GM23338 (cell line): ENCODE measurements around the gene RAB5IF. TPM values are rescaled to one million over a fixed set of nuclear protein-coding genes. Genes with fewer than 3 reads are reported as not detected.

Experiments
- ATAC-seq: fragments of 200-7000 bp; cut with Tn5 transposase; 3 replicates; pipeline ENCODE4 v1.9.1; 2020
- DNase-seq: peaks from one replicate; pipeline ENCODE4 v3.0.0-alpha.2; 2015; ENCODE audit warnings: low spot score
- H2AFZ ChIP-seq: fragments of 200-600 bp; sonication (generic); 2 replicates; pipeline ENCODE4 v1.8.0; 2016; ENCODE audit warnings: antibody characterized with exemption, mild to moderate bottlenecking, moderate library complexity
- H3F3A ChIP-seq: fragments of 200-600 bp; sonication (generic); replicated peaks from 2 replicates; pipeline ENCODE4 v1.8.0; 2017; ENCODE audit warnings: antibody characterized with exemption, mixed run types, low read depth
- H3K27ac ChIP-seq: fragments of 200-600 bp; sonication (generic); 2 replicates; pipeline ENCODE4 v1.6.1; 2016; ENCODE audit warnings: low read depth
- H3K27me3 ChIP-seq: fragments of 200-600 bp; sonication (generic); 2 replicates; pipeline ENCODE4 v1.8.0; 2016; ENCODE audit warnings: mild to moderate bottlenecking, mixed run types, moderate library complexity; ENCODE audit not compliant: insufficient read depth
- H3K36me3 ChIP-seq: fragments of 200-600 bp; sonication (generic); 2 replicates; pipeline ENCODE4 v1.8.0; 2016; ENCODE audit warnings: mild to moderate bottlenecking; ENCODE audit not compliant: insufficient read depth
- H3K4me1 ChIP-seq: fragments of 200-600 bp; sonication (generic); 2 replicates; pipeline ENCODE4 v1.8.0; 2016; ENCODE audit warnings: mild to moderate bottlenecking, moderate library complexity; ENCODE audit not compliant: insufficient read depth
- H3K4me2 ChIP-seq: fragments of 200-600 bp; sonication (generic); 2 replicates; pipeline ENCODE4 v1.7.1; 2017; ENCODE audit warnings: mixed run types
- H3K4me3 ChIP-seq: fragments of 200-600 bp; sonication (generic); 2 replicates; pipeline ENCODE4 v1.6.1; 2016; ENCODE audit warnings: mixed run types
- H3K79me2 ChIP-seq: fragments of 200-600 bp; sonication (generic); replicated peaks from 2 replicates; pipeline ENCODE4 v1.8.0; 2017; ENCODE audit warnings: mild to moderate bottlenecking; ENCODE audit not compliant: insufficient read depth
- H3K9me2 ChIP-seq: fragments of 200-600 bp; sonication (generic); 2 replicates; pipeline ENCODE4 v1.8.0; 2017; ENCODE audit not compliant: insufficient read depth
- H4K20me1 ChIP-seq: fragments of 200-600 bp; sonication (generic); replicated peaks from 2 replicates; pipeline ENCODE4 v1.8.0; 2017; ENCODE audit warnings: mild to moderate bottlenecking; ENCODE audit not compliant: insufficient read depth
- H3K27ac Mint-ChIP-seq: 2 replicates; pipeline ENCODE4 v1.8.0; 2020; ENCODE audit warnings: inconsistent platforms, mild to moderate bottlenecking, moderate library complexity, mixed read lengths
- H3K27me3 Mint-ChIP-seq: 3 replicates; pipeline ENCODE4 v1.8.0; 2022; ENCODE audit warnings: low read depth, mild to moderate bottlenecking, moderate library complexity, mixed read lengths, inconsistent platforms; ENCODE audit not compliant: insufficient read depth, poor library complexity
- H3K36me3 Mint-ChIP-seq: 3 replicates; pipeline ENCODE4 v1.8.0; 2021; ENCODE audit warnings: low read depth, mild to moderate bottlenecking, inconsistent platforms, moderate library complexity, mixed read lengths
- H3K4me1 Mint-ChIP-seq: 3 replicates; pipeline ENCODE4 v1.8.0; 2020; ENCODE audit warnings: mild to moderate bottlenecking, inconsistent platforms, mixed read lengths
- H3K4me3 Mint-ChIP-seq: 3 replicates; pipeline ENCODE4 v1.8.0; 2021; ENCODE audit warnings: moderate library complexity, mild to moderate bottlenecking, inconsistent platforms, mixed read lengths
- H3K9me3 Mint-ChIP-seq: 3 replicates; pipeline ENCODE4 v1.8.0; 2020; ENCODE audit warnings: moderate library complexity, mild to moderate bottlenecking, inconsistent platforms, mixed read lengths
- CREB1 ChIP-seq: fragments of 250-450 bp; sonication (Bioruptor Pico); IDR thresholded peaks from 2 replicates; pipeline ENCODE4 v1.5.0; 2020; ENCODE audit warnings: low read depth, mild to moderate bottlenecking, moderate library complexity
- EZH2 ChIP-seq: fragments of 200-600 bp; sonication (generic); IDR thresholded peaks from one replicate; pipeline ENCODE4 v1.8.0; 2017; ENCODE audit warnings: antibody characterized with exemption, mild to moderate bottlenecking, low read depth; ENCODE audit not compliant: unreplicated experiment
- EZH2phosphoT487 ChIP-seq: fragments of 200-600 bp; sonication (generic); IDR thresholded peaks from one replicate; pipeline ENCODE4 v1.8.1; 2018; ENCODE audit warnings: antibody characterized with exemption; ENCODE audit not compliant: unreplicated experiment
- JUNB ChIP-seq: IDR thresholded peaks from one replicate; pipeline ENCODE4 v1.6.1; 2016; ENCODE audit warnings: antibody characterized with exemption; ENCODE audit not compliant: unreplicated experiment
- NANOG ChIP-seq: IDR thresholded peaks from 2 replicates; pipeline ENCODE4 v1.6.1; 2016; ENCODE audit warnings: antibody characterized with exemption, borderline replicate concordance
- POLR2AphosphoS5 ChIP-seq: IDR thresholded peaks from 2 replicates; pipeline ENCODE4 v1.6.1; 2016; ENCODE audit warnings: antibody characterized with exemption, low read depth
- STAT1 ChIP-seq: IDR thresholded peaks from one replicate; pipeline ENCODE4 v1.6.1; 2016; ENCODE audit warnings: antibody characterized with exemption; ENCODE audit not compliant: unreplicated experiment
- ZNF114 ChIP-seq: fragments of 250-450 bp; sonication (Bioruptor Pico); IDR thresholded peaks from 2 replicates; pipeline ENCODE4 v1.5.0; 2020; ENCODE audit warnings: mild to moderate bottlenecking, moderate library complexity
- ZNF331 ChIP-seq: fragments of 250-450 bp; sonication (Bioruptor Pico); IDR thresholded peaks from 2 replicates; pipeline ENCODE4 v1.5.0; 2020; ENCODE audit warnings: low read depth, mild to moderate bottlenecking, moderate library complexity
- polyA plus RNA-seq: library from polyadenylated mRNA; unstranded; fragments of >200 nt; fragmentation: Nextera tagmentation; extraction: Ambion mirVana; gene quantifications from 2 replicates; pipeline ENCODE4 v1.2.1, GENCODE V29; 2016
- total RNA-seq: library from RNA; depleted of rRNA; stranded (reverse); fragments of >200 nt; shearing (Covaris generic); gene quantifications from 2 replicates; pipeline ENCODE4 v1.2.3, GENCODE V29; 2014
- TF ChIP-seq, protein P1 (sequence below): fragments of 250-450 bp; sonication (Bioruptor Pico); IDR thresholded peaks from 2 replicates; pipeline ENCODE4 v1.5.0; 2020; ENCODE audit warnings: mild to moderate bottlenecking, moderate library complexity
- TF ChIP-seq, protein P2 (sequence below), 2 experiments: fragments of 200-600 bp in 1 of 2; sonication (generic) in 1 of 2; conservative IDR thresholded peaks; 2 replicates each; pipeline versions ENCODE4 v1.5.1 to v1.6.1; 2016 to 2017; ENCODE audit warnings: antibody characterized with exemption in 2 of 2, low read depth in 2 of 2, mild to moderate bottlenecking in 2 of 2, moderate library complexity in 1 of 2
- TF ChIP-seq, protein P3 (sequence below): IDR thresholded peaks from one replicate; pipeline ENCODE4 v1.6.1; 2018; ENCODE audit warnings: antibody characterized with exemption; ENCODE audit not compliant: unreplicated experiment
- TF ChIP-seq, protein P4 (sequence below): IDR thresholded peaks from 2 replicates; pipeline ENCODE4 v1.6.1; 2016; ENCODE audit warnings: antibody characterized with exemption

Gene RAB5IF
- total and polyA plus RNA-seq, 2 experiments from 2014 or later: 123 to 138 TPM

DNA sequence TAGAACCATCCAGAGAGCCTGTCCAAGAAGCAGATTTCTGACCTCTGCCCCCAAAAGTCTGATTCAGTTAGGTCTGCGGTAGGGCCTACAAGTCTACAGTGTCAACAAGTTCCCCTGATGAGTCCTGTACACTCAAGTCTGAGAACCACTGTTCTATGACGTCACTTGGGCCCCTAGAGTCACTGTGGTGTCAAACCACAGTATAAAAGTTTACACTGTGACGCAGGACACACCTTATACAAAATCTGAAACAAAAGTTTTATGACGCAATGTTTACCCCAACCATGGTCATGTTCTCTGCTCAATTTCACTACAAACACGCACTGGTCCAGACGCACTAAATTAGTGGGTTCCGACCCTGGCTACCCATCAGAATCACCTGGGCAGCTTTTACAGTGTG, 22.5 kb downstream of the RAB5IF start:
- Mint-ChIP-seq H3K27me3 (peaks cover under 1% of the 10 kb centered on the region), H3K36me3 (no peaks in the 10 kb centered on the region; the same call in 2 of the 3 replicates), H3K4me1 (peaks cover 9% of the 10 kb centered on the region), H3K27ac (no peak overlapping the region), H3K4me3 (no peak overlapping the region), H3K9me3 (no peaks in the 10 kb centered on the region)
- Histone ChIP-seq H3K27ac (no peak overlapping the region), H4K20me1 (no peaks in the 10 kb centered on the region), H3K79me2 (no peaks in the 10 kb centered on the region), H2AFZ (no peak overlapping the region), H3K27me3 (no peaks in the 10 kb centered on the region), H3K36me3 (no peaks in the 10 kb centered on the region), H3K4me2 (no peak overlapping the region), H3K9me2 (no peaks in the 10 kb centered on the region), H3F3A (no peaks in the 10 kb centered on the region), H3K4me3 (no peak overlapping the region), H3K4me1 (no peaks in the 10 kb centered on the region; the same call in 1 of the 2 replicates)
- TF ChIP-seq POLR2AphosphoS5: no peak
- no peak for TF ChIP-seq STAT1
- TF ChIP-seq, protein P1, sequence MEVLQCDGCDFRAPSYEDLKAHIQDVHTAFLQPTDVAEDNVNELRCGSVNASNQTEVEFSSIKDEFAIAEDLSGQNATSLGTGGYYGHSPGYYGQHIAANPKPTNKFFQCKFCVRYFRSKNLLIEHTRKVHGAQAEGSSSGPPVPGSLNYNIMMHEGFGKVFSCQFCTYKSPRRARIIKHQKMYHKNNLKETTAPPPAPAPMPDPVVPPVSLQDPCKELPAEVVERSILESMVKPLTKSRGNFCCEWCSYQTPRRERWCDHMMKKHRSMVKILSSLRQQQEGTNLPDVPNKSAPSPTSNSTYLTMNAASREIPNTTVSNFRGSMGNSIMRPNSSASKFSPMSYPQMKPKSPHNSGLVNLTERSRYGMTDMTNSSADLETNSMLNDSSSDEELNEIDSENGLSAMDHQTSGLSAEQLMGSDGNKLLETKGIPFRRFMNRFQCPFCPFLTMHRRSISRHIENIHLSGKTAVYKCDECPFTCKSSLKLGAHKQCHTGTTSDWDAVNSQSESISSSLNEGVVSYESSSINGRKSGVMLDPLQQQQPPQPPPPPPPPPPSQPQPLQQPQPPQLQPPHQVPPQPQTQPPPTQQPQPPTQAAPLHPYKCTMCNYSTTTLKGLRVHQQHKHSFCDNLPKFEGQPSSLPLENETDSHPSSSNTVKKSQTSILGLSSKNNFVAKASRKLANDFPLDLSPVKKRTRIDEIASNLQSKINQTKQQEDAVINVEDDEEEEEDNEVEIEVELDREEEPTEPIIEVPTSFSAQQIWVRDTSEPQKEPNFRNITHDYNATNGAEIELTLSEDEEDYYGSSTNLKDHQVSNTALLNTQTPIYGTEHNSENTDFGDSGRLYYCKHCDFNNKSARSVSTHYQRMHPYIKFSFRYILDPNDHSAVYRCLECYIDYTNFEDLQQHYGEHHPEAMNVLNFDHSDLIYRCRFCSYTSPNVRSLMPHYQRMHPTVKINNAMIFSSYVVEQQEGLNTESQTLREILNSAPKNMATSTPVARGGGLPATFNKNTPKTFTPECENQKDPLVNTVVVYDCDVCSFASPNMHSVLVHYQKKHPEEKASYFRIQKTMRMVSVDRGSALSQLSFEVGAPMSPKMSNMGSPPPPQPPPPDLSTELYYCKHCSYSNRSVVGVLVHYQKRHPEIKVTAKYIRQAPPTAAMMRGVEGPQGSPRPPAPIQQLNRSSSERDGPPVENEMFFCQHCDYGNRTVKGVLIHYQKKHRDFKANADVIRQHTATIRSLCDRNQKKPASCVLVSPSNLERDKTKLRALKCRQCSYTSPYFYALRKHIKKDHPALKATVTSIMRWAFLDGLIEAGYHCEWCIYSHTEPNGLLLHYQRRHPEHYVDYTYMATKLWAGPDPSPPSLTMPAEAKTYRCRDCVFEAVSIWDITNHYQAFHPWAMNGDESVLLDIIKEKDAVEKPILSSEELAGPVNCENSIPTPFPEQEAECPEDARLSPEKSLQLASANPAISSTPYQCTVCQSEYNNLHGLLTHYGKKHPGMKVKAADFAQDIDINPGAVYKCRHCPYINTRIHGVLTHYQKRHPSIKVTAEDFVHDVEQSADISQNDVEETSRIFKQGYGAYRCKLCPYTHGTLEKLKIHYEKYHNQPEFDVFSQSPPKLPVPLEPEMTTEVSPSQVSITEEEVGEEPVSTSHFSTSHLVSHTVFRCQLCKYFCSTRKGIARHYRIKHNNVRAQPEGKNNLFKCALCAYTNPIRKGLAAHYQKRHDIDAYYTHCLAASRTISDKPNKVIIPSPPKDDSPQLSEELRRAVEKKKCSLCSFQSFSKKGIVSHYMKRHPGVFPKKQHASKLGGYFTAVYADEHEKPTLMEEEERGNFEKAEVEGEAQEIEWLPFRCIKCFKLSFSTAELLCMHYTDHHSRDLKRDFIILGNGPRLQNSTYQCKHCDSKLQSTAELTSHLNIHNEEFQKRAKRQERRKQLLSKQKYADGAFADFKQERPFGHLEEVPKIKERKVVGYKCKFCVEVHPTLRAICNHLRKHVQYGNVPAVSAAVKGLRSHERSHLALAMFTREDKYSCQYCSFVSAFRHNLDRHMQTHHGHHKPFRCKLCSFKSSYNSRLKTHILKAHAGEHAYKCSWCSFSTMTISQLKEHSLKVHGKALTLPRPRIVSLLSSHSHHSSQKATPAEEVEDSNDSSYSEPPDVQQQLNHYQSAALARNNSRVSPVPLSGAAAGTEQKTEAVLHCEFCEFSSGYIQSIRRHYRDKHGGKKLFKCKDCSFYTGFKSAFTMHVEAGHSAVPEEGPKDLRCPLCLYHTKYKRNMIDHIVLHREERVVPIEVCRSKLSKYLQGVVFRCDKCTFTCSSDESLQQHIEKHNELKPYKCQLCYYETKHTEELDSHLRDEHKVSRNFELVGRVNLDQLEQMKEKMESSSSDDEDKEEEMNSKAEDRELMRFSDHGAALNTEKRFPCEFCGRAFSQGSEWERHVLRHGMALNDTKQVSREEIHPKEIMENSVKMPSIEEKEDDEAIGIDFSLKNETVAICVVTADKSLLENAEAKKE (CRISPR knock-in tag): no peak
- TF ChIP-seq, protein P2, sequence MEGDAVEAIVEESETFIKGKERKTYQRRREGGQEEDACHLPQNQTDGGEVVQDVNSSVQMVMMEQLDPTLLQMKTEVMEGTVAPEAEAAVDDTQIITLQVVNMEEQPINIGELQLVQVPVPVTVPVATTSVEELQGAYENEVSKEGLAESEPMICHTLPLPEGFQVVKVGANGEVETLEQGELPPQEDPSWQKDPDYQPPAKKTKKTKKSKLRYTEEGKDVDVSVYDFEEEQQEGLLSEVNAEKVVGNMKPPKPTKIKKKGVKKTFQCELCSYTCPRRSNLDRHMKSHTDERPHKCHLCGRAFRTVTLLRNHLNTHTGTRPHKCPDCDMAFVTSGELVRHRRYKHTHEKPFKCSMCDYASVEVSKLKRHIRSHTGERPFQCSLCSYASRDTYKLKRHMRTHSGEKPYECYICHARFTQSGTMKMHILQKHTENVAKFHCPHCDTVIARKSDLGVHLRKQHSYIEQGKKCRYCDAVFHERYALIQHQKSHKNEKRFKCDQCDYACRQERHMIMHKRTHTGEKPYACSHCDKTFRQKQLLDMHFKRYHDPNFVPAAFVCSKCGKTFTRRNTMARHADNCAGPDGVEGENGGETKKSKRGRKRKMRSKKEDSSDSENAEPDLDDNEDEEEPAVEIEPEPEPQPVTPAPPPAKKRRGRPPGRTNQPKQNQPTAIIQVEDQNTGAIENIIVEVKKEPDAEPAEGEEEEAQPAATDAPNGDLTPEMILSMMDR (conservative IDR thresholded peaks at IDR 0.05; ENCODE audit: low read depth in 2 of 2): no peak
- TF ChIP-seq CREB1: no peak
- no peak for TF ChIP-seq NANOG
- TF ChIP-seq EZH2phosphoT487: no peak
- TF ChIP-seq JUNB: no peak
- TF ChIP-seq, protein P3, sequence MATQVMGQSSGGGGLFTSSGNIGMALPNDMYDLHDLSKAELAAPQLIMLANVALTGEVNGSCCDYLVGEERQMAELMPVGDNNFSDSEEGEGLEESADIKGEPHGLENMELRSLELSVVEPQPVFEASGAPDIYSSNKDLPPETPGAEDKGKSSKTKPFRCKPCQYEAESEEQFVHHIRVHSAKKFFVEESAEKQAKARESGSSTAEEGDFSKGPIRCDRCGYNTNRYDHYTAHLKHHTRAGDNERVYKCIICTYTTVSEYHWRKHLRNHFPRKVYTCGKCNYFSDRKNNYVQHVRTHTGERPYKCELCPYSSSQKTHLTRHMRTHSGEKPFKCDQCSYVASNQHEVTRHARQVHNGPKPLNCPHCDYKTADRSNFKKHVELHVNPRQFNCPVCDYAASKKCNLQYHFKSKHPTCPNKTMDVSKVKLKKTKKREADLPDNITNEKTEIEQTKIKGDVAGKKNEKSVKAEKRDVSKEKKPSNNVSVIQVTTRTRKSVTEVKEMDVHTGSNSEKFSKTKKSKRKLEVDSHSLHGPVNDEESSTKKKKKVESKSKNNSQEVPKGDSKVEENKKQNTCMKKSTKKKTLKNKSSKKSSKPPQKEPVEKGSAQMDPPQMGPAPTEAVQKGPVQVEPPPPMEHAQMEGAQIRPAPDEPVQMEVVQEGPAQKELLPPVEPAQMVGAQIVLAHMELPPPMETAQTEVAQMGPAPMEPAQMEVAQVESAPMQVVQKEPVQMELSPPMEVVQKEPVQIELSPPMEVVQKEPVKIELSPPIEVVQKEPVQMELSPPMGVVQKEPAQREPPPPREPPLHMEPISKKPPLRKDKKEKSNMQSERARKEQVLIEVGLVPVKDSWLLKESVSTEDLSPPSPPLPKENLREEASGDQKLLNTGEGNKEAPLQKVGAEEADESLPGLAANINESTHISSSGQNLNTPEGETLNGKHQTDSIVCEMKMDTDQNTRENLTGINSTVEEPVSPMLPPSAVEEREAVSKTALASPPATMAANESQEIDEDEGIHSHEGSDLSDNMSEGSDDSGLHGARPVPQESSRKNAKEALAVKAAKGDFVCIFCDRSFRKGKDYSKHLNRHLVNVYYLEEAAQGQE: no peak
- TF ChIP-seq, protein P4, sequence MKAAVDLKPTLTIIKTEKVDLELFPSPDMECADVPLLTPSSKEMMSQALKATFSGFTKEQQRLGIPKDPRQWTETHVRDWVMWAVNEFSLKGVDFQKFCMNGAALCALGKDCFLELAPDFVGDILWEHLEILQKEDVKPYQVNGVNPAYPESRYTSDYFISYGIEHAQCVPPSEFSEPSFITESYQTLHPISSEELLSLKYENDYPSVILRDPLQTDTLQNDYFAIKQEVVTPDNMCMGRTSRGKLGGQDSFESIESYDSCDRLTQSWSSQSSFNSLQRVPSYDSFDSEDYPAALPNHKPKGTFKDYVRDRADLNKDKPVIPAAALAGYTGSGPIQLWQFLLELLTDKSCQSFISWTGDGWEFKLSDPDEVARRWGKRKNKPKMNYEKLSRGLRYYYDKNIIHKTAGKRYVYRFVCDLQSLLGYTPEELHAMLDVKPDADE: no peak
- TF ChIP-seq EZH2: no peak
- TF ChIP-seq ZNF114 (CRISPR knock-in tag): no peak
- no peak for TF ChIP-seq ZNF331
- ATAC-seq (no peak), DNase-seq (no peak)
